B cell (primary cell): Measurements from ENCODE around the gene DLG3.

Experiments
- EZH2 ChIP-seq: IDR thresholded peaks from 2 replicates; pipeline ENCODE4 v1.6.1; 2012; ENCODE audit warnings: borderline replicate concordance, low read depth, mild to moderate bottlenecking, moderate library complexity, low read length; ENCODE audit not compliant: insufficient read depth, poor library complexity, severe bottlenecking
- TF ChIP-seq, protein P1 (sequence below): fragments of 200-600 bp; IDR thresholded peaks from one replicate; pipeline ENCODE4 v1.8.0; 2022; ENCODE audit warnings: antibody characterized with exemption, mild to moderate bottlenecking

DNA sequence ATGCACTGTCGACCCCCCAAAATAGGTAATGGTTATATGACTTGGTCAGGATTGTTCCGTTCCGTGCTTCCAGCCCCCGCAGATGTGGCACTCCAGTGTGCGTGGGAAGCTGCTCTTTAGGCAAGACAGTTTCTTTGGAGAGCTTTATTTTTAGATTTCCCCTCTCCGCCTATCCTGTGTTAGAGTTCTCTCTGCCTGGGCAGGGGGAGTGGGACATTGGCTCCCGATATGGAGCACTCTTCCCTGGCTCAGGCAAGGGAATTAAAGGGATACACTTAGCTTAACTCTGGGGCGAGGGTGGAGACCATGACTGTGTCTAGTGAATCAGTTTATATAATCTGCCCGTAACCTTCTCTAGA lies 36.0 kb downstream of the DLG3 start:
- TF ChIP-seq, protein P1, sequence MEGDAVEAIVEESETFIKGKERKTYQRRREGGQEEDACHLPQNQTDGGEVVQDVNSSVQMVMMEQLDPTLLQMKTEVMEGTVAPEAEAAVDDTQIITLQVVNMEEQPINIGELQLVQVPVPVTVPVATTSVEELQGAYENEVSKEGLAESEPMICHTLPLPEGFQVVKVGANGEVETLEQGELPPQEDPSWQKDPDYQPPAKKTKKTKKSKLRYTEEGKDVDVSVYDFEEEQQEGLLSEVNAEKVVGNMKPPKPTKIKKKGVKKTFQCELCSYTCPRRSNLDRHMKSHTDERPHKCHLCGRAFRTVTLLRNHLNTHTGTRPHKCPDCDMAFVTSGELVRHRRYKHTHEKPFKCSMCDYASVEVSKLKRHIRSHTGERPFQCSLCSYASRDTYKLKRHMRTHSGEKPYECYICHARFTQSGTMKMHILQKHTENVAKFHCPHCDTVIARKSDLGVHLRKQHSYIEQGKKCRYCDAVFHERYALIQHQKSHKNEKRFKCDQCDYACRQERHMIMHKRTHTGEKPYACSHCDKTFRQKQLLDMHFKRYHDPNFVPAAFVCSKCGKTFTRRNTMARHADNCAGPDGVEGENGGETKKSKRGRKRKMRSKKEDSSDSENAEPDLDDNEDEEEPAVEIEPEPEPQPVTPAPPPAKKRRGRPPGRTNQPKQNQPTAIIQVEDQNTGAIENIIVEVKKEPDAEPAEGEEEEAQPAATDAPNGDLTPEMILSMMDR = no peak
- no peak for TF ChIP-seq EZH2
